ENCODE data around the gene GINS2.
A peak's percentile ranks its signal among the peaks of the same experiment; 100 is the strongest.

Gene GINS2

DNA sequence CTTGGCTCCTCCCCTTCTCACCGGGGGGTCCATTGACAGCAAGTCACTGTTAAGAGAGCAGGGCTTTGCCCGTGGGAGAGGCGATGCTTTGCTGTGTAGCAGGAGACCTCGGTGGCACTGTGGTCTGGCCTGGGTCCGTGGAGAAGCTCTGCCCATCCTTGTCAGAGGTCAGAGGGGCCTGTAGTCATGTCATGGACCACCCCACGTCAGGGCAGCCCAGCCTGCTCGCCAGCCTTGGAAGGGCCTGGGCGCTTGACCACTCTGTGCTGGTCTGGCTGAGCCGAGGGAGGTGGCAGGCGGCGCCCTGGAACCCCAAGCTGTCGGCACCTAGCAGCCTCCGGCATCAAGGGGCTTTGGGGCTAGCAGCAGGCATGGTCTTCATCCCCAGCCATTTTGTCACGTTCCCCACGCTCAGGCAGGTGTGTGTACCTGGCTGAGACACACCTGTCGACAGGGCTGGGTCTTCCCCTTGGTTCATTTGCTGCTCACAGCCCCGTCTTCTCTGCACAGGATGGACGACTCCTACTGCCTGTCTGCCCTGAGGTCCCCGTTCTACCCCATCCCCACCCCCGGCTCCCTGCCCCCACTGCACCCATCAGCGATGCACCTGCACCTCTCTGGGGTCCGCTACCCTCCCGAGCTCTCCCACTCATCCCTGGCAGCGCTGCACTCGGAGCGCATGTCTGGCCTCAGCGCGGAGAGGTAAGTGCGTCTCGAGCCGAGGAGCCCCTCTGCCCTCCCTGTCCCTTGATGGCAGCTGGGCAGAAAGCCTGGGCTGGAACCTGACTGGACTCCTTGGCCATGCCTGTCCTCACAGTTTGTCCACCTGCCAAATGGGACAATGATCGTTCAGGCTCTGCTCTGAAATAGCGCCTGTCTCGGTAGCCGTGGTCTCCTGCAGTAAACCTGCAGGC lies 33.3 kb downstream of the GINS2 start:
- H3K9me3 Mint-ChIP-seq, result no peaks in the 10 kb centered on the region
- no peak overlapping the region for H3K27ac Mint-ChIP-seq
- no peak overlapping the region for H3K4me3 Mint-ChIP-seq
- no peaks in the 10 kb centered on the region for H3K27me3 Mint-ChIP-seq (ENCODE audit: low read depth)
- H3K4me1 Mint-ChIP-seq (ENCODE audit: low read depth), result peaks cover 3% of the 10 kb centered on the region
- no peak for DNase-seq (ENCODE audit: low spot score)
- H3K36me3 Mint-ChIP-seq (ENCODE audit: low read depth), result peaks cover 18% of the 10 kb centered on the region

DNA sequence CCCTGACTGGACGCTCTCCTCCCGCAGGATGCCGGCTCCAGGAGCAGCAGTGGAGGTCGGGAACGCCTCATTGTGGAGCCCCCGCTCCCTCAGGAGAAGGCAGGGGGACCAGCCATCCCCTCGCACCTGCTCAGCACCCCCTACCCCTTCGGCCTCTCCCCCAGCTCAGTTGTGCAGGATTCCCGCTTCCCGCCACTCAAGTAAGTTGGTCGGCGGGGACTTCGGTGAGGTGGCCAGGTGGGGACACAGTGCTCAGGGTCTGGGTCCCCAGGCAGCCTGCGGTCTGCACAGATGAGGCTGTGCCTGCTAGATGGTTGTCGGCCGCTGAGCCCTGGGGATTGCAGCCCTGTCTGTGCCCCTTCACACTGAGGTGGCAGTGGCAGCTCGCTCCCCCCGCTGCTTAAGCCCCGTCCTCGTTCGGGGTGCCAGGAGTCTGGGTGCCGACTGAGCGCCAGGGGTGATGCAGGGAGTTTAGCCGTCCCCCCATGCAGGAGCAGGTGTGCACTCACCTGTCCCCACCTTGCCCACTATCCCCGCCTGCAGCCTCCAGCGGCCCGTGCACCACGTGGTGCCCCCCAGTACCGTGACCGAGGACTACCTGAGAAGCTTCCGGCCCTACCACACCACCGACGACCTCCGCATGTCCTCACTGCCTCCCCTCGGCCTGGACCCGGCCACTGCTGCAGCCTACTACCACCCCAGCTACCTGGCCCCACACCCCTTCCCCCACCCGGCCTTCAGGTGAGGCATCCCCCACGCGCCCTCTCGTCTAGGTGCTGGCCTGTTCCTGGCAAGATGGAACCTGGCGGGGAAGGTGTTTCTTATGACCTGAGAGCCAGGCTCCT lies 34.3 kb downstream of the GINS2 start:
- H3K36me3 Mint-ChIP-seq (ENCODE audit: low read depth), result peaks cover 13% of the 10 kb centered on the region
- H3K9me3 Mint-ChIP-seq, result no peaks in the 10 kb centered on the region
- no peak overlapping the region for H3K4me3 Mint-ChIP-seq
- no peak overlapping the region for H3K27ac Mint-ChIP-seq
- DNase-seq (ENCODE audit: low spot score), result no peak
- no peaks in the 10 kb centered on the region for H3K27me3 Mint-ChIP-seq (ENCODE audit: low read depth)
- H3K4me1 Mint-ChIP-seq (ENCODE audit: low read depth), result no peaks in the 10 kb centered on the region

- Mint-ChIP-seq H3K27ac (no peak overlapping the region), H3K27me3 (ENCODE audit: low read depth) (no peaks in the 10 kb centered on the region), H3K36me3 (ENCODE audit: low read depth) (peaks cover 15% of the 10 kb centered on the region), H3K9me3 (no peaks in the 10 kb centered on the region), H3K4me3 (no peak overlapping the region), H3K4me1 (ENCODE audit: low read depth) (no peaks in the 10 kb centered on the region)
- DNase-seq (ENCODE audit: low spot score), result no peak
Measured at GRCh38 chr16:85653290-85653891, 35.4 kb downstream of the GINS2 start.

DNA sequence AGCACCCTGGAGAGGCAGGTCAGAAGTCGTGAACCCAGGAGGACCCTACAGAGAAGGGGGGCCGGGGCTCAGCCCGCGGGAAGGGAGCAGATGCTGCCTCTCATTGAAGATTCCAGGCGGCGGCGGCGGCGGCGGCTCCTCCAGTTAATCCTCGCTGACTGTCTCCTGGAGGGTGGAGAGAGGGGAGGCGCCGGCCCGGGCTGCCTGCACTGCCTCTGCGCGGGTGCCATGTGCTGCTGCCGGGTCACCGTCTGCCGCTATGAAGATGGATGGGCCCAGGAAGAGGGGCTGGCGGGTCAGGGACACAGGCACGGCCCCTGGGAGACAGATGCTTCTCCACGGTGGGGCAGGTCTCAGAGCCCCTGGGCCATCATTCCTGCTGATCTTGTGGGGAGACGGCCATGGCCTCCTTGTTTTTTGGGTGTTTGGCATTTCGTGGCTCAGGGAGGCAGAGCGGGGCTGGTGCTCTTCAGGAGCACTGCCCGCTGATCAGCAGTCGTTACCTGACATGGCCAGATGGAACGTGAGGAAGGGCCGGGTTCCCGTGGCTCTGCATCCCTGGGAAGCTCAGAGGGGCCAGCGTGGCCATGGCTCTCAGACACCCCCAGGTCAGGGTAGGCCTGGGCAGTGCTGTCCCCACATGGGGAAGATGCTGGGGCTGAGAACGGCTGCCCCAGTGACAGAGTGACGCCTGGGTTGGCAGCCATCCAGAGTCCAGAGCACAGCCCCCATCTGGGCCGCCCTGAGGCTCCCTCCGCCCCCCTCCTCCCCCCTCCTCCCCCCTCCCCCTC lies 36.1 kb downstream of the GINS2 start:
- peaks cover 13% of the 10 kb centered on the region for H3K36me3 Mint-ChIP-seq (ENCODE audit: low read depth)
- no peaks in the 10 kb centered on the region for H3K27me3 Mint-ChIP-seq (ENCODE audit: low read depth)
- H3K9me3 Mint-ChIP-seq, result no peaks in the 10 kb centered on the region
- DNase-seq (ENCODE audit: low spot score), result no peak
- no peak overlapping the region for H3K27ac Mint-ChIP-seq
- no peak overlapping the region for H3K4me3 Mint-ChIP-seq
- H3K4me1 Mint-ChIP-seq (ENCODE audit: low read depth), result no peaks in the 10 kb centered on the region

- H3K4me3 Mint-ChIP-seq, result no peak overlapping the region
- DNase-seq (ENCODE audit: low spot score), result no peak
- no peaks in the 10 kb centered on the region for H3K27me3 Mint-ChIP-seq (ENCODE audit: low read depth)
- H3K27ac Mint-ChIP-seq, result peak overlapping the region; percentile 26
- H3K36me3 Mint-ChIP-seq (ENCODE audit: low read depth), result peaks cover 9% of the 10 kb centered on the region
- H3K9me3 Mint-ChIP-seq, result no peaks in the 10 kb centered on the region
- H3K4me1 Mint-ChIP-seq (ENCODE audit: low read depth), result no peaks in the 10 kb centered on the region
Measured at GRCh38 chr16:85651629-85652430, 36.9 kb downstream of the GINS2 start.

DNA sequence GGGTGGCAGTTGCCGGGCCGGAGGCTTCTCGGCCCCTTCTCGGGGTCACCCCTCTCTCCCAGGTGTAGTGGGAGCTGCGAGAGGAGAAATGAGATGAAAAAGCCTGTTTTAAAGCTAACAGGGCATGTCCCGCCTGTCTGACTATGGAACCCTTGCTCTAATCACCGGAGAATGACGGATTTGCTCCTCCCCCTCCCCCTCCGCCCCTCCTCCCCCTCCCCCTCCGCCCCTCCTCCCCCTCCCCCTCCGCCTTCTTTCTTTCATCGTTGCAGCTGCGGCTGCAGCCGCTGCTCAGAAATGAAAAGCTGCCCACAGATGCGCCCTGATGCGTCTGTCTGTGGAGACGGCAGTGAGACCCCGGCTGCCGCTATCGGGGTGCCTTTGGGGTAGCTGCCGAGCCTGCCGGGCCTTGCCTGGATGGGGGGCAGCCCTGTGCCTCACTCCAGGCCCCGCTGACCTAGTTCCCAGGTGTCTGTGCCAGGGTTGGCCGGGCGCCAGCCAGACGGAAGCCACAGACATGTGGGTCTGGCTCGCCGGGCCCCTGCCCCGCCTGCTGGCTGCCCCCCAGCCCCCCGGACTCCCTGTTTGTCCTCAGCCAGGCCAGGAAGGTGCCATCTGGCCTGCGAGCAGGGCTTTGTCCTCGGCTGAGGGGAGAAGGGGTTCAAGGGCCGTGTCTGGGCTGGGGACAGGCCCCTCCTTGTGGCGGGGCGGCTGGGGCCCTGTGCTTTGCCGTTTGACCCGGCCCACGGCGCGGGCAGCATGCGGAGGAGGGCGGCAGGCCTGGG lies 37.7 kb downstream of the GINS2 start:
- no peak overlapping the region for H3K4me3 Mint-ChIP-seq
- H3K27me3 Mint-ChIP-seq (ENCODE audit: low read depth), result no peaks in the 10 kb centered on the region
- no peak overlapping the region for H3K27ac Mint-ChIP-seq
- H3K4me1 Mint-ChIP-seq (ENCODE audit: low read depth), result no peaks in the 10 kb centered on the region
- peaks cover 7% of the 10 kb centered on the region for H3K36me3 Mint-ChIP-seq (ENCODE audit: low read depth)
- no peak for DNase-seq (ENCODE audit: low spot score)
- H3K9me3 Mint-ChIP-seq, result no peaks in the 10 kb centered on the region

DNA sequence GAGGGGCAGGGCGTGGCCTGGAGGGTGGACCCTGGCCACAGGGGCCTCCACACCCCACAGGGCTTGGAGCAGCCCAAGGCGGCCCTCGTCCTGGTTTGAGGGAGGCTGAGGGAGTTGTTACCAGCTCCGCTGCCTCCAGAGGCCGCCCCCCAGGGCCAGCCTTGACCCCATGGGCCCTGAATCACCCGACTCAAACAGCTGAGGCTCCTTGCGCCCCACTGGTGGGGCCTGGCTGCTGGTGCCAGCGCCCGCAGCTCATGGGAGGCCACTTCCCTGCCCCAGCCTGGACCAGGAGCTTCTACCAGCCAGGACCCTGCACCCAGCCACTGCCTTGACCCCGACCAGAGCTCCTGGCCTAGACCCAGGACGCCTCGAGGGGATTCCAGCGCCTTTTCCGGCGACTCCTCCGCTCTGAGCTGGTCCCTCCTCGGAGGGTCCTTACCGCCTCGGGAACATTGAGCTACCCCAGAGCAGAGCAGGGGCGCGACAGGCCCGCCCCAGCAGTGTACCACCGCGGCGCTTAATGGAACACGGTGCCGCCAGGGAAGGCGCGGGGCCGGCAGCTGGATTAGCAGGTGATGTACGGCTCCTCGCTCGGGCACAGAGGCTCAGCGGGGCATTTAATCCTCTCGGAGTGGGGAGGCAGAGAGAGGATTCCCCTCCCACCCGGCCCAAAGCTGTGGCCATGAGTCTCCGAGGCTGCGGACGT lies 38.5 kb downstream of the GINS2 start:
- no peak for DNase-seq (ENCODE audit: low spot score)
- Mint-ChIP-seq H3K9me3 (no peaks in the 10 kb centered on the region), H3K4me1 (ENCODE audit: low read depth) (no peaks in the 10 kb centered on the region), H3K4me3 (no peak overlapping the region), H3K27me3 (ENCODE audit: low read depth) (no peaks in the 10 kb centered on the region), H3K27ac (no peak overlapping the region), H3K36me3 (ENCODE audit: low read depth) (peaks cover 4% of the 10 kb centered on the region)

GRCh38 chr16:85649411-85650134 lies 39.2 kb downstream of the GINS2 start:
- DNase-seq (ENCODE audit: low spot score), result no peak
- Mint-ChIP-seq H3K27ac (no peak overlapping the region), H3K36me3 (ENCODE audit: low read depth) (peaks cover 4% of the 10 kb centered on the region), H3K9me3 (no peaks in the 10 kb centered on the region), H3K4me1 (ENCODE audit: low read depth) (peaks cover 5% of the 10 kb centered on the region), H3K4me3 (no peak overlapping the region), H3K27me3 (ENCODE audit: low read depth) (no peaks in the 10 kb centered on the region)

GRCh38 chr16:85648805-85649204 lies 39.9 kb downstream of the GINS2 start:
- DNase-seq (ENCODE audit: low spot score), result no peak
- Mint-ChIP-seq H3K9me3 (no peaks in the 10 kb centered on the region), H3K27ac (no peak overlapping the region), H3K27me3 (ENCODE audit: low read depth) (no peaks in the 10 kb centered on the region), H3K4me1 (ENCODE audit: low read depth) (peaks cover 8% of the 10 kb centered on the region), H3K4me3 (no peak overlapping the region), H3K36me3 (ENCODE audit: low read depth) (peaks cover 4% of the 10 kb centered on the region)

DNA sequence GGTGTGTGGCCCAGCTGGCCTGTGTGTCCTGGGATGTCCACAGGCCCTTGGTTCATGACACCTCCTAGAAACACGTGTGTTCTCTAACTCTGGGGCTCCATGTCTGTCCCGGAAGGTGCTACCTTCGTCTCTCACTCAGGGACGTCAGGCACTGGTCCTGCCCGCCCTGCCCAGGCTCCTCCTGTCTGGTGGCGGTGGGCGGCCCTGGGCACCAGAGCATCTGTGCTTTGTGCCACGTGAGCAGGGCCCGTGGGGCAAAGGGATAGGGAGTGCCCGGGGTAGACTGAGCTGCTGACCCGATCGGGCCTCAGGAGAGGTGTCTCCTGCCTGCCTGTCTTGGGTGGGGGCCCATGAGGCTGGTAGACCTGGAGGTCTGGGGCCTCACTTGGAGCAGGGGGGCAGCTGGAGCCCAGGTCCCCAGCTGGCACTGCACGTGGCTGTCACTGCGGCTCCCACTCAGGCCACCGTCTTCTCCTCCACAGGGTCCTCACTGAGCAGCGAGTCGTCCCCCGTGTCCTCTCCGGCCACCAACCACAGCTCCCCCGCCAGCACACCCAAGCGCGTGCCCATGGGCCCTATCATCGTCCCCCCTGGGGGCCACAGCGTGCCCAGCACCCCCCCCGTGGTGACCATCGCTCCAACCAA lies 40.6 kb downstream of the GINS2 start:
- H3K9me3 Mint-ChIP-seq, result no peaks in the 10 kb centered on the region
- H3K27me3 Mint-ChIP-seq (ENCODE audit: low read depth), result no peaks in the 10 kb centered on the region
- no peak overlapping the region for H3K4me3 Mint-ChIP-seq
- H3K4me1 Mint-ChIP-seq (ENCODE audit: low read depth), result peaks cover 8% of the 10 kb centered on the region
- no peak for DNase-seq (ENCODE audit: low spot score)
- no peak overlapping the region for H3K27ac Mint-ChIP-seq
- peaks cover 4% of the 10 kb centered on the region for H3K36me3 Mint-ChIP-seq (ENCODE audit: low read depth)

GRCh38 chr16:85646976-85647375 lies 41.8 kb downstream of the GINS2 start:
- no peak for DNase-seq (ENCODE audit: low spot score)
- peaks cover 8% of the 10 kb centered on the region for H3K4me1 Mint-ChIP-seq (ENCODE audit: low read depth)
- no peak overlapping the region for H3K27ac Mint-ChIP-seq
- no peaks in the 10 kb centered on the region for H3K9me3 Mint-ChIP-seq
- H3K4me3 Mint-ChIP-seq, result no peak overlapping the region
- H3K36me3 Mint-ChIP-seq (ENCODE audit: low read depth), result peaks cover 4% of the 10 kb centered on the region
- H3K27me3 Mint-ChIP-seq (ENCODE audit: low read depth), result no peaks in the 10 kb centered on the region

Data from T-helper 2 cell treated with Interferon-gamma antibody and Interleukin-4, amounts not matched to agents 5 μg/mL and 100 μg/mL, for 36 hours (primary cell).